DMS53 treated with DMSO at 0.1 percent for 48 hours (cell line): ENCODE data around the gene CDHR2.
"Not testable (repeated sequence)": the region's sequence is repeated elsewhere in the genome, so short reads cannot be mapped to it uniquely, and the experiment has no call there.

Source experiments
- DNase-seq: peaks from one replicate; lab custom pipeline; 2025; ENCODE audit not compliant: unreplicated experiment; lab: John Stamatoyannopoulos, UW

The CDHR2 gene

DNA sequence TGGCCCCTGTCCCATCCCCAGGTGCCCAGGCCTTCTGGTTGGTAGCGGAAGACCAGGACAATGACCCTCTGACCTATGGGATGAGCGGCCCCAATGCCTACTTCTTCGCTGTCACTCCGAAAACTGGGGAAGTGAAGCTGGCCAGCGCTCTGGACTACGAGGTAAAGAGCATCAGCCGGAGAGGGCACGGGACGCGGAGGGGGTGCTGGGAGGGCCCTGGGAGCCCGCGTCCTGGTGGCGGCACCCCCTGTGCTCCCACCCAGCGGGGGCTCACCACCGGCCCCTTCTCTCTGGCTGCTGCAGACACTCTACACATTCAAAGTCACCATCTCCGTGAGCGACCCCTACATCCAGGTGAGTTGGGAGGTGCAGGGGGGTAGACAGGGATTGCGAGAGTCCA, 19.5 kb downstream of the CDHR2 start:
- DNase-seq: no peak

GRCh38 chr5:176570044-176570443, 20.9 kb downstream of the CDHR2 start:
- DNase-seq: no peak

GRCh38 chr5:176573564-176574296, 24.6 kb downstream of the CDHR2 start:
- DNase-seq: peak; percentile 38

DNA sequence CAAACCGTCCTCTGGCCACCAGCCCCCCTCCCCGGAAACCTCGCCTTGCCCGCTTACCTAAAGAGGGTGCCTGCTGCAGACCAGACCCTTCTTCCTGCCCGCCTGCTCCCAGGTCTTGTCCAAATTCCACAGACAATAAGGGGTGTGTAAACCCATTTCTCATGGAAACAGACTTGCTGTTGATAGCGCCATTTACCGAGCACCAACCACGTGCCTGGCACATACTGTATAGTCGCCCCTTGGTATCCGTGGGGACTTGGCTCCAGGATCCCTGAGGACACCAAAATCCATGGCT, 25.1 kb downstream of the CDHR2 start:
- no peak for DNase-seq

DNA sequence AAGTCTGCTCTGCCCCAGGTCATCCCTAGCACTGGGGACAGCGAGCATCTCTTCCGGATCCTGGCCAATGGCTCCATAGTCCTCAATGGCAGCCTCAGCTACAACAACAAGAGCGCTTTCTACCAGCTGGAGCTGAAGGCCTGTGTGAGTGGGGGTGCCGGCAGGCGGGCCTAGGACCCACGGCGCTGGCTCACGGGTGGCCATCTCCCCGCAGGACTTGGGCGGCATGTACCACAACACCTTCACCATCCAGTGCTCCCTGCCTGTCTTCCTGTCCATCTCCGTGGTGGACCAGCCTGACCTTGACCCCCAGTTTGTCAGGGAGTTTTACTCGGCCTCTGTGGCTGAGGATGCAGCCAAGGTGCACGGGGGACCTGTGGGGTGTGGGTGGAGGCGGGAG, 25.9 kb downstream of the CDHR2 start:
- DNase-seq: no peak

DNA sequence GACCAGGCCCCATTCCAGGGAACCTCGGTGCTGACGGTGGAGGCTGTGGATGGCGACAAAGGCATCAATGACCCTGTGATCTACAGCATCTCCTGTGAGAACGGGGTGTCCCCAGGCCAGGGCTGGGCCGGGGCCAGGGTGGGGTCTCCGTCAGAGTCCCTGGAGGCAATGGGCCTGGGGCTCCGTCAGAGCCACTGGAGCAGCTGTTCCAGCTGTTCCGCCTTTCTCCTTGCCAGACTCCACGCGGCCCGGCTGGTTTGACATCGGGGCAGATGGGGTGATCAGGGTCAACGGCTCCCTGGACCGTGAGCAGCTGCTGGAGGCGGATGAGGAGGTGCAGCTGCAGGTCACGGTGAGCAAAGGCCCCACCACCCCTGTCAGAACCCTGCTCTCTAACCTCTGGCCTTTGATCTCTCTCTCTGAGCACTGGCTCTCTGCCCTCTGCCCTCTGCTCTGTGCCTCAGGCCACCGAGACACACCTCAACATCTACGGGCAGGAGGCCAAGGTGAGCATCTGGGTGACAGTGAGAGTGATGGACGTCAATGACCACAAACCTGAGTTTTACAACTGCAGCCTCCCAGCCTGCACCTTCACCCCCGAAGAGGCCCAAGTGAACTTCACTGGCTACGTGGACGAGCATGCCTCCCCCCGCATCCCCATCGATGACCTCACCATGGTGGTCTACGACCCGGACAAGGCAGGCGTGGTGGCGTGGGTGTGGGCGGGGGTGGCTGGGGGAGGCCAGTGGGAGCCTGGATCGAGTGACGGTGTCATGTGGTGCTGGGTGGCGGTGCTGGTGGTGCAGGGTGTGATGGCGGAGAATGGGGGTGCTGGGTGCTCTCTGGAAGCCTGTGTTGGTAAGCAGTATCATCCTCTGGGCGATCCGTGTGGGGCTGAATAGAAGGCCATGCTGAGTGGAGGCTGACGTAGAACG, 26.6 kb downstream of the CDHR2 start:
- DNase-seq: no peak

DNA sequence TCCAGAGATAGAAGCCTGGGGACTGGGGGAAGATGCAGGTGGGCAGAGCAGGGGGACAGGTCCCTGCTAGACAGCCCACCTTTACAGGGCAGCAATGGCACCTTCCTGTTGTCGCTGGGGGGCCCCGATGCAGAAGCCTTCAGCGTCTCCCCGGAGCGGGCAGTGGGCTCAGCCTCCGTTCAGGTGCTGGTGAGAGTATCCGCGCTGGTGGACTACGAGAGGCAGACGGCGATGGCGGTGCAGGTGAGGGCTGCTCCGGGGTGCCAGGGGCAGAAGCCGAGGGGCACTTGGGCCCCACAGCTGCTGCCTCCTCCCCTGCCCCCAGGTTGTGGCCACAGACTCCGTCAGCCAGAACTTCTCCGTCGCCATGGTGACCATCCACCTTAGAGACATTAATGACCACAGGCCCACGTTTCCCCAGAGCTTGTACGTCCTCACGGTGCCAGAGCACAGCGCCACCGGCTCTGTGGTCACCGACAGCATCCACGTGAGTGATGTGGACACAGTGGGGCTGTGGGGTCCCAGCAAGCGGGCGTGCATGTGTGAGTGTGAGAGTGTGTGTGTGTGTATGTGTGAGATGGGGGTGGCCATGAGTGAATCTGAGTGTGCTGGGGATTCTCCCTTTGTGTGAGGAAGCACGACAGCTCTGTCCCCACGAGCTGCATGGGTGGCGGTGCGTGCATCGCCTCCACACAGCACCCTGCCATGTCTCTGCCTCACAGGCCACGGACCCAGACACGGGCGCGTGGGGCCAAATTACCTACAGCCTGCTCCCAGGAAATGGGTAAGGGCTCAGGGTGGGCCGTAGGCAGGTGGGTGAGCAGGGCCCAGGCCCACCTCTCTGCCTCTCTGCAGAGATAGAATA, 28.4 kb downstream of the CDHR2 start:
- DNase-seq: no peak

- peak; percentile 85 for DNase-seq
These were observed 29.3 kb downstream of the CDHR2 start for GRCh38 chr5:176578391-176578808.

DNA sequence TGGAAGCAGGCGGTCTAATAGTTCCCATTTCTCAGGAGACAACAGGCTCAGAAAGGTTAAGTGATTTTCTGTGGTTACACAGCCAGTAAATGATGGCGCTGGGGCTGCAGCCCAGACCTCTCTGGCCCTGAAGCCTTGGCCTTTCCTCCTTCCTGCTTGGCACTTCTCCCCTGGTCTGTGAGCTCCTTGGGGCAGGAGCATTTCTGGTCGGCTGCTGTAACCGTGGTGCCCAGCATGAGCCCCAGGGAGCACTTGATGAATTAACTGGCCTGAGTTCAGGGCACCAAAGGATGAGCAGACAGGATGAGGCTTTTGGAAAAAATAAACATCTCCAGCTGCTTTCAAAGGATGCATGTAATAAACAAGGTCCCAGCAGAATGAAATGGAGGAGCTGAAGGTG, 30.2 kb downstream of the CDHR2 start:
- DNase-seq: no peak

DNA sequence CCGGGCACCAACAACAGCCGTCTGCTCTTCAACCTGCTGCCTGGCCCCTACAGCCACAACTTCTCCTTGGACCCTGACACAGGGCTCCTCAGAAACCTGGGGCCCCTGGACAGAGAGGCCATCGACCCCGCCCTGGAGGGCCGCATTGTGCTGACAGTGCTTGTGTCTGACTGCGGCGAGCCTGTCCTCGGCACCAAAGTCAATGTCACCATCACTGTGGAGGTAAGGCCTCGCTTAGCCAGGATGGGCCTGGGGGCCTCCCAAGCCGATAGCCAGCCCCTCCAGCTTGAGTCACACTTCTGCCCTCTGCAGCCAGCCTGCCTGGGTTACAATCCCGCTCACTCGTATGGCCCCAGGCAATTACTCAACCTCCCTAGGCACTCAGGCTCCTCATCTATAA, 32.2 kb downstream of the CDHR2 start:
- no peak for DNase-seq

DNA sequence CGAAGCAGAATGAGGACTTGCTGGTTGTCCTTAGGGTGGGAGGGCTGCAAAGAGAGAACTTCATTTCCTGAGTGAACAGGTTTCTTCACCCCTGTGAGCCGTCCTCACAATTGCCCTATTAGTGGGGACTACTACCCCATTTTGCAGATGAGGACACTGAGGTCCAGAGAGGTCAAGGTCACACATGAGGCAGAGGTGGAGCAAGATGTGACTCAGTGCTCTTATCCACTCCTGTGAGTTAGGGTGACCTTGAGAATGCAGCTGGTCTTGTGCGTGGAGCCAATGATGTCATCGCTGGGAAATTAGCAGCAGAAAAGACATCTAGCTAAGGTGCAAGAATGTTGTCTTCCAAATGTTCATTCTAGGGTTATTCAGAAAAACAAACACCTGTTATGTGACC, 33.9 kb downstream of the CDHR2 start:
- DNase-seq: no peak

- DNase-seq: no peak
These were observed 38.3 kb downstream of the CDHR2 start for GRCh38 chr5:176587398-176587797.

GRCh38 chr5:176588297-176588696, 39.2 kb downstream of the CDHR2 start:
- no peak for DNase-seq

- no peak for DNase-seq
These were observed 40.1 kb downstream of the CDHR2 start for GRCh38 chr5:176589039-176589769.

DNA sequence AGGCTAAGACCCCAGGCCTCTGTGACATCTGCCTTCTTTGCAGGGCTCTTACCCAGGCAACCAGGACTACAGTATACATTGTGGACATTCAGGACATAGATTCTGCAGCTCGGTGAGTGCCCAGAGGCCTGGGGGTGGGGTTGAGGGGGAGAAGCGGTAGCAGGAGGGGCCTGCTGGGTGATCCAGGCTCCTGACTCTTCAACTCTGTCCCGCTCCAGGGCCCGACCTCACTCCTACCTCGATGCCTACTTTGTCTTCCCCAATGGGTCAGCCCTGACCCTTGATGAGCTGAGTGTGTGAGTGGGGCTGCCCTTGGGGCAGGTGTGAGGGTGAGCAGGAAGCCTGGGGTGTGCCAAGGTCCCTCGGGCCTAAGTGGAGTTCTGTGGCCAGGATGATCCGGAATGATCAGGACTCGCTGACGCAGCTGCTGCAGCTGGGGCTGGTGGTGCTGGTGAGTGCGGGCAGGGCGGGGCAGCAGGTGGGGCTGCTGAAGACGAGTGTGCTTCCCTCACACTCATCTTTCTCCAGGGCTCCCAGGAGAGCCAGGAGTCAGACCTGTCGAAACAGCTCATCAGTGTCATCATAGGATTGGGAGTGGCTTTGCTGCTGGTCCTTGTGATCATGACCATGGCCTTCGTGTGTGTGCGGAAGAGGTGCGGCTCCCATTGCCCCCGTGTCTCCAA, 41.0 kb downstream of the CDHR2 start:
- peak; percentile 68 for DNase-seq

DNA sequence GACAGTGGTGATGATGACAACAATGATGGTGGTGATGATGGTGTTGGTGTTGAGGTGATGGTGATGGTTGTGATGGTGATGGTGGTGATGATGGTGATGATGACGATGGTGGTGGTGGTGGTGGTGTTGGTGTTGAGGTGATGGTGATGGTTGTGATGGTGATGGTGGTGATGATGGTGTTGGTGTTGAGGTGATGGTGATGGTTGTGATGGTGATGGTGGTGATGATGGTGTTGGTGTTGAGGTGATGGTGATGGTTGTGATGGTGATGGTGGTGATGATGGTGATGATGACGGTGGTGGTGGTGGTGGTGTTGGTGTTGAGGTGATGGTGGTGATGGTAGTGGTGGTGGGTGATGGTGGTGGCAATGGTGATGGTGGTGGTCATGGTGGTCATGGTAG, 42.5 kb downstream of the CDHR2 start:
- DNase-seq: not testable (repeated sequence)

DNA sequence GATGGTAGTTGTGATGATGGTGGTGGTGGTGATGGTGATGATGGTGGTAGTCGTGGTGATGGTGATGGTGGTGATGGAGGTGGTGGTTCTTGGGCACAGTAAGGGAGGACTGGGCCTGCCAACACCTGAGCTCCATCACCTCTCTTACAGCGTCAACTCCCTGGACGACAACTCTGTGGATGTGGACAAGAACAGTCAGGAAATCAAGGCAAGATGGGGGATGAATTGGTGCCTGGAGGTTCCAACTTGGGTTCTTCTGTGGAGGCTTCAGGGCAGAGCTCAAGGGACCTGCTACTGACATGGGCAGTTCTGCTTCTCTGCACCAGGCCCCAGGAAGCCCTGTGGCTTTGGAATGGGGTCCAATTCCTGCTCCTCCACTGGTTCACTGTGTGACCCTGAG, 43.4 kb downstream of the CDHR2 start:
- DNase-seq: no peak

DNA sequence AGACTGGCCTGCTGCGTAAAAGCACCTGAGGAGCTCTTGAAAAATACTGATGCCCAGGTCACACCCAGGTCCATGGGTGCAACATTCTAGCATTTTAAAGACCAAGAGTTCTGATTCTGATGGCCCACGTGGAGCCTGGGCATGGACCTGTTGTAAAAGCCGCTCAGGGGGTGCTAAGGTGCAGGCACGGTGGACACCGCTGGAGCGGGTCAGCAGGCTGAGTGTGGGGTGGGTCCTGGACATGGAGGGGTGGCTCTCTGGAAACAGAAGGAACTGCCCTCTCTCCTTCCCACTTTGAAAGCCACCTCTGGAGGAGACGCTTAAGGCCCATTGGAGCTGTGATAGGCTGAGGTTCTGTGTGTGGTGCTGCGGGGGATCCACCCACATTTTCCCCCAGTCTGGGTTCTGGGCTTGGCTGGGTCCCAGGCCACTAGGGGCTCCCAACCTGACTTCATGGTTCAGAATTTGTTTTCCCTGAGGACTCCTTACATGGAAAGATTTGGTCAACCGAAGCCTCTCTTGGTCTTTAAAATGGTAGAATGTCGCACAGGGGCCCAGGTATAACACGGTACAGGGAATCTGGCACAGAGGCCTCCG, 44.2 kb downstream of the CDHR2 start:
- no peak for DNase-seq

- DNase-seq: no peak
These were observed 45.4 kb downstream of the CDHR2 start for GRCh38 chr5:176594554-176594953.

GRCh38 chr5:176595386-176595943, 46.3 kb downstream of the CDHR2 start:
- DNase-seq: no peak
